Psoas muscle (tissue), 8 donors: Measurements from ENCODE around the gene ATG5. TPM values are rescaled to one million over a fixed set of nuclear protein-coding genes. Genes with fewer than 3 reads are reported as not detected.

Source experiments
- ATAC-seq, 4 donors: fragments of 200-7000 bp; cut with Tn5 transposase; one replicate each; pipeline ENCODE4 v1.9.1; 2020; ENCODE audit warnings: moderate library complexity in 3 of 4, mild to moderate bottlenecking in 2 of 4
- DNase-seq, 2 donors: peaks; one replicate each; pipeline ENCODE4 v3.0.0-alpha.2; 2020
- H3K27ac ChIP-seq: fragments of 200-600 bp; one replicate; pipeline ENCODE4 v1.8.0; 2022
- H3K27me3 ChIP-seq, 3 donors: fragments of 200-600 bp in 1 of 3; one replicate each; pipeline versions ENCODE4 v1.6.1 to v1.8.0; 2013 to 2022; ENCODE audit warnings: low read length in 2 of 3, mild to moderate bottlenecking in 2 of 3, moderate library complexity in 1 of 3; ENCODE audit not compliant: insufficient read depth in 3 of 3
- H3K36me3 ChIP-seq, 2 donors: fragments of 200-600 bp in 1 of 2; one replicate each; pipeline versions ENCODE4 v1.6.1 to v1.8.0; 2013 to 2022; ENCODE audit warnings: low read depth in 1 of 2, mild to moderate bottlenecking in 1 of 2, moderate library complexity in 1 of 2; ENCODE audit not compliant: insufficient read depth in 1 of 2
- H3K4me1 ChIP-seq: fragments of 200-600 bp; one replicate; pipeline ENCODE4 v1.8.0; 2022
- H3K4me3 ChIP-seq: fragments of 200-600 bp; one replicate; pipeline ENCODE4 v1.8.0; 2022; ENCODE audit warnings: mild to moderate bottlenecking
- H3K9me3 ChIP-seq: fragments of 200-600 bp; one replicate; pipeline ENCODE4 v1.8.0; 2022
- CTCF ChIP-seq: fragments of 200-600 bp; IDR thresholded peaks from one replicate; pipeline ENCODE4 v1.8.0; 2022; ENCODE audit warnings: antibody characterized with exemption
- WGBS, 3 donors: extraction: QIAGEN DNeasy Blood & Tissue Kit; methylation state at CpG; one replicate each; pipeline versions ENCODE4 v1.1.6 to v1.1.7; 2013; 5-methylcytosine and 5-hydroxymethylcytosine counted together
- intact Hi-C, 2 donors: fragments of 100-400 bp; cut with DNase I; formaldehyde crosslinking; loops; one replicate each; pipeline versions ENCODE4 v1.11.0 to v1.14.2; 2022
- polyA plus RNA-seq, 3 donors: library from polyadenylated mRNA; stranded (reverse); fragments of 200-250 nt; gene quantifications; one replicate each; pipeline ENCODE4 v1.2.3, GENCODE V29; 2013
- total RNA-seq, 4 donors: library from RNA; stranded (reverse); fragmentation: NEBNext Ultra II Directional in 2 of 4; extraction: Animal tissue kit (Norgen Biotek cat#: 25700) in 2 of 4; gene quantifications; one replicate each; pipeline versions ENCODE4 v1.2.1 to v1.2.4, GENCODE V29; 2021 to 2023
- donor health status: healthy with polysubstance abuse.
- donor health status: DM: no; HTN: no; CAD: no; lungs with moderate emphysema.
- donor health status: Bipolar disorder and iron deficiency.
- donor health status: healthy.
- donor health status: DM: yes; HTN: yes; CAD: no.
- donor health status: DM: no; HTN: no; CAD: no.
- donor health status: DM: no; HTN: no; CAD: no.
- donor health status: DM: yes; HTN: yes; CAD: no.

ATG5 gene
- total and polyA plus RNA-seq, 7 donors: 13.5 to 35.7 (median 19.5) TPM

DNA sequence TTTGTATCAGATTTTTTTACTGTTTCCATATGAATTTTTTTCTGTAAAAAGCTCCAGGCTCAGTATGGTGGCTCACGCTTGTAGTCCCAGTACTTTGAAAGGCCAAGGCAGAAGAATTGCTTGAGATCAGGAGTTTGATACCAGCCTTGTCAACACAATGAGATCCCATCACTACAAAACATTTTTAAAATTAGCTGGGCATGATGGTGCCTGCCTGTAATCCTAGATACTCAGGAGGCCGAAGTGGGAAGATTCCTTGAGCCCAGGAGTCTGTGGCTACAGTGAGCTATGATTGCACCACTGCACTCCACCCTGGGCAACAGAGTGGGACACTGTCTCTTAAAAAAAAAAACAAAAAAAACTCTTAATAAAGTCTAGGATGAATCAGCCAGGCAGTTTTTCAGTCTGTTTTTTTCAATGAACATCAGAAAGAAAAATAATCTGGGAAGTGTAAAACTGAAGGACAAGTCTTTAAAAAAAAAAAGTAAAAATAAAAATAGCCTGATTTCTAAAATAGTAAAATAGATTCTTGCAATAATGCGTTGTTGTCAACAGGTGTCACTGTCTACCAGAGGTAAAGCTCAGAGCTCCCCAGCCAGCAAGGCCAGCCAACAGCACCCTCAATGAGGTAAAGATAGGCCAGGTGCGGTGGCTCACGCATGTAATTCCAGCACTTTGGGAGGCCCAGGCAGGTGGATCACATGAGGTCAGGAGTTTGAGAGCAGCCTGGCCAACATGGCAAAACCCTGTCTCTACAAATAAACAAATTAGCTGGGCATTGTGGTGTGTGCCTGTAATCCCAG lies 9.3 kb upstream of the ATG5 start:
- Histone ChIP-seq H3K27ac (no peak overlapping the region), H3K9me3 (no peaks in the 10 kb centered on the region), H3K4me3 (no peak overlapping the region), H3K27me3 (peaks cover 0 to 3% (median 2%) of the 10 kb centered on the region in 3 donors), H3K36me3 (no peaks in the 10 kb centered on the region), H3K4me1 (no peaks in the 10 kb centered on the region)
- ATAC-seq (peak; percentile 54 to 77 (median 70)), DNase-seq (no peak)
- WGBS, 3 donors: 21 to 30% (median 24%) methylated on average over 5 of the region's 5 CpGs
- intact Hi-C loops: loop anchor here (5.0 to 10.0 kb wide), 4 partner anchors 112 to 642 kb away; no protein-coding TSS in a partner anchor
- TF ChIP-seq CTCF: peak; percentile 55

DNA sequence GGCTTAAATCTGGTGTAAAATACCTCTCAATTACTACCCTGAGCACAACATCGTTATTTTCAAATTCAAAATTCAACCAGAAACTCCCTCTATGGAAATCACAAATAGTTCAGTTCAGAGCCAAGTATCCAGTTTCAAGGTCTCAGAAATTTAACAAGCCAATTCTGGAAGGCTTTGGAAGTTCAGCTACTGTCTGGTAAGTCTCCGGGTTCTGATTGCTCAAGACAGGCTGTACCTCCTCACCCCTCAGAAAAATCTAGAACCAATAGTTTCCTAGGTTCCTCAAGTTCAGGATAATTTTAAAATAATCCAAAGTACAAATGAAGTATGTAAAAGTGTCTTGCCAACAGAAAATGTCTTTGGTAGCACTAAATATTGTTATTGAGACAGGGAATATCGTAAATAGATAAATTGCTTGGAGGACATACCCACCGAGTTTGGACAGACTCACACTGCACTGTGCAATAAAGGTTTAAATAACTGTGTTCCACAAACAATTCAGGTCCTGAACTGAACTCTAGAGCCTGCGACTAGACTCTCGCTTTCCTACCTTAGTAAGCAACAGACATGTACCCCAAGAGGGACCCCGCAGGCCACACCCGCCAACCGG lies 729 bp downstream of the ATG5 start:
- intact Hi-C loops: no loop called here
- ATAC-seq (peak in 1 of 4 donors; percentile 4), DNase-seq (no peak)
- 2 to 3% (median 3%) methylated on average over 9 of the region's 9 CpGs for WGBS, 3 donors
- H3K36me3 ChIP-seq: no peaks in the 10 kb centered on the region
- peaks cover 0 to 4% (median 1%) of the 10 kb centered on the region in 3 donors for H3K27me3 ChIP-seq
- no peak for TF ChIP-seq CTCF
- H3K27ac ChIP-seq: peak overlapping the region; percentile 92
- H3K9me3 ChIP-seq: no peaks in the 10 kb centered on the region
- H3K4me3 ChIP-seq: peak overlapping the region; percentile 88
- H3K4me1 ChIP-seq: peaks cover 8% of the 10 kb centered on the region

DNA sequence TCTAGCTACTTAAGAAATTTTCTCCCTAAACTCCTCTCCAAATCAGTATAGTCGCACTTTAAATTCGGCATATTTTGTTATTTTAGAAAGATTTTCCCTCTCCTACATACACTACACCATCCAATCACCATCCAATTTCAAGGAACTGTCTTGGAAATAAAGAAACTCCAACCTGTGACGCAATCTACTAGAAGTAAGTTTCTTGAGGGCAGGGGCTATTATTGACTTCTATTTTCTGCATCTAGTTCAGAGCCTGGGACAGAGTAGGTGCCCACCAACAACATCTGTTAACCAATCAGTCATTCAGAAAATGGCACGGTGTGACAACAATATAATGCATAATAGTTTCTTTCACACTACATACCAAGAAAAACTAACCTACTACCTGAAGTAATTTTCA lies 3.6 kb downstream of the ATG5 start:
- H3K36me3 ChIP-seq: no peaks in the 10 kb centered on the region
- peaks cover 25% of the 10 kb centered on the region for H3K4me1 ChIP-seq
- no peaks in the 10 kb centered on the region for H3K27me3 ChIP-seq
- ATAC-seq (no peak), DNase-seq (no peak)
- no peak for TF ChIP-seq CTCF
- no peak overlapping the region for H3K27ac ChIP-seq
- no peaks in the 10 kb centered on the region for H3K9me3 ChIP-seq
- no peak overlapping the region for H3K4me3 ChIP-seq
- WGBS, 3 donors: 94 to 97% (median 97%) methylated on average over 4 of the region's 4 CpGs
- intact Hi-C loops: no loop called here

DNA sequence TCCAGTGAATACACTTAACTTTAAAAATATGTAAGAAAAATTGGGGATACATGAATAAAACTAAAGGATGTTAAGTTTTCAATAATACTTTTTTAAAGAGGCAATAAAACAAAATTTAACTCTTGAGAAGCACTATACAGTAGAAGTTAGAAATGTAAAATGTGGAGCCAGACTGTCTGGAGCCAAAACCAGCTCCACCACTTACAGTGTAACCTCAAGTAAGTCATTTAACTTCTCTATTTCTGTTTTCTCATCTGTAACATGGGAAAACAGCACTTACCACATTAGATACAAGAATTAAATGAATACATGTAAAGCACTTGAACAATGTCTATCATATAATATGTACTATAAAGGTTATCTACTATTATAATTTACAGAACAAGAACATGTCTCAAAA lies 6.7 kb downstream of the ATG5 start:
- Histone ChIP-seq H3K9me3 (no peaks in the 10 kb centered on the region), H3K27me3 (no peaks in the 10 kb centered on the region), H3K4me1 (peaks cover 27% of the 10 kb centered on the region), H3K4me3 (no peak overlapping the region), H3K27ac (peak overlapping the region; percentile 54), H3K36me3 (peaks cover 0 to 22% of the 10 kb centered on the region in 2 donors)
- intact Hi-C loops: no loop called here
- no peak for ATAC-seq
- no peak for DNase-seq
- TF ChIP-seq CTCF: no peak
